Karpas-422 (cell line): Measurements from ENCODE around the gene REM2. TPM values are rescaled to one million over a fixed set of nuclear protein-coding genes. Genes with fewer than 3 reads are reported as not detected.
"Not testable (repeated sequence)": the region's sequence is repeated elsewhere in the genome, so short reads cannot be mapped to it uniquely, and the experiment has no call there.

ENCODE experiments used
- DNase-seq: peaks from one replicate; pipeline ENCODE4 v3.0.0-alpha.2; 2015
- H2AFZ ChIP-seq: fragments of 200-600 bp; sonication (generic); 2 replicates; pipeline ENCODE4 v1.6.1; 2014; ENCODE audit warnings: antibody characterized with exemption, low read length, mixed read lengths
- H3K27ac ChIP-seq: fragments of 200-600 bp; sonication (generic); 2 replicates; pipeline ENCODE4 v1.5.1; 2014; ENCODE audit warnings: mild to moderate bottlenecking, low read length, moderate library complexity
- H3K27me3 ChIP-seq: fragments of 200-600 bp; sonication (generic); 2 replicates; pipeline ENCODE4 v1.6.1; 2014; ENCODE audit warnings: low read length, mixed read lengths
- H3K36me3 ChIP-seq: fragments of 200-600 bp; sonication (generic); 2 replicates; pipeline ENCODE4 v1.6.1; 2014; ENCODE audit warnings: low read length, mixed read lengths; ENCODE audit not compliant: insufficient read depth
- H3K4me1 ChIP-seq: fragments of 200-600 bp; sonication (generic); 2 replicates; pipeline ENCODE4 v1.6.1; 2014; ENCODE audit warnings: mild to moderate bottlenecking, low read length, mixed read lengths
- H3K4me2 ChIP-seq: fragments of 200-600 bp; sonication (generic); 2 replicates; pipeline ENCODE4 v1.6.1; 2014; ENCODE audit warnings: low read length, low read depth, mild to moderate bottlenecking; ENCODE audit not compliant: poor library complexity, severe bottlenecking
- H3K4me3 ChIP-seq: fragments of 200-600 bp; sonication (generic); 2 replicates; pipeline ENCODE4 v1.5.1; 2014; ENCODE audit warnings: mild to moderate bottlenecking, antibody characterized with exemption, low read length, mixed read lengths
- H3K79me2 ChIP-seq: fragments of 200-600 bp; sonication (generic); 2 replicates; pipeline ENCODE4 v1.6.1; 2014; ENCODE audit warnings: mild to moderate bottlenecking, low read length, mixed read lengths
- H3K9ac ChIP-seq: fragments of 200-600 bp; sonication (generic); 2 replicates; pipeline ENCODE4 v1.6.0; 2014; ENCODE audit warnings: low read length
- H3K9me2 ChIP-seq: fragments of 200-600 bp; sonication (generic), shearing (Covaris generic); replicated peaks from 2 replicates; pipeline ENCODE4 v1.6.0; 2014; ENCODE audit warnings: mild to moderate bottlenecking, low read length, moderate library complexity; ENCODE audit not compliant: insufficient read depth
- H3K9me3 ChIP-seq: fragments of 300-700, 200-600 bp; sonication (generic); 2 replicates; pipeline ENCODE4 v1.6.1; 2014; ENCODE audit warnings: low read length, mixed read lengths
- H4K20me1 ChIP-seq: fragments of 200-600 bp; sonication (generic); 2 replicates; pipeline ENCODE4 v1.6.1; 2014; ENCODE audit warnings: mild to moderate bottlenecking, antibody characterized with exemption, low read length, low read depth; ENCODE audit not compliant: insufficient read depth
- total RNA-seq: library from RNA; depleted of rRNA; stranded (reverse); fragments of >200 nt; shearing (Covaris generic); gene quantifications from 2 replicates; pipeline ENCODE4 v1.2.3, GENCODE V29; 2014; ENCODE audit warnings: low replicate concordance

The REM2 gene
- total RNA-seq, 1 experiment from 2014 or later = not detected

DNA sequence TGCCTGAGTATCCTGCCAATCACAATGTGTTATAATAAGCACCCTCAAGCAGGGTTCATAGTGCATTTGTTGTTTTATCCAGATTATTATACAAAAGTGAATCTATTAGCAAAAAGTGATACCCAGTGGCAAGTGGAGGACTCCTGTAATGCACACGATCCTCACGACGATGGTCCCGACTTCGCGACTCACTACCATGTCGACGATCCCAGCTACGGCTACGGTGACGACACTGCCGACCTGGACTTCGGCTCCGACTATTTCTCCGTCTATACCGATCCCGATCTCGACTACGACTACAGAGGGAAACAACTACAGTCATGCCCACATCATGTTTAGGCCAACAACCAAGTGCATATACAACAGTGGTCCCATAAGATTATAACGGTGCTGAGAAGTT, 23.1 kb downstream of the REM2 start:
- Histone ChIP-seq H3K27ac (no peak overlapping the region), H3K4me3 (no peak overlapping the region), H3K4me2 (no peak overlapping the region), H3K9me3 (no peaks in the 10 kb centered on the region), H4K20me1 (no peaks in the 10 kb centered on the region), H2AFZ (no peak overlapping the region), H3K79me2 (peaks cover 10% of the 10 kb centered on the region; the same call in 1 of the 2 replicates), H3K36me3 (peaks cover 72% of the 10 kb centered on the region), H3K27me3 (no peaks in the 10 kb centered on the region), H3K4me1 (no peaks in the 10 kb centered on the region), H3K9me2 (no peaks in the 10 kb centered on the region), H3K9ac (no peak overlapping the region)
- no peak for DNase-seq

DNA sequence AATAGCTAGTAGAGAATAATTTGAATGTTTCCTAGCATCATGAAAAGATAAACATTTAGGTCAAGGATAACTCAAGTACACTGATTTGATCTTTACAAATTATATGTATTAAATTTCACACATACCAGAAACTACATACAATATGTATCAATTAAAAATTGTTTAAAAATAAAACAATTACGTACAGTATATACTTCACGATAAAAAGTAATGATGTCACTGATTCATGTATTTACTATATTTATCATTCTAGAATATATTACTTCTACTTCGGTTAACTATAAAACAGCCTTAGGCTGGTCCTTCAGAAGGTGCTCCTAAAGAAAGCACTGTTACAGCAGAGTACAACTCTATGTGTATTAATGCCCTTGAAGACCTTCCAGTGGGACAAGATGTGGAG, 24.4 kb downstream of the REM2 start:
- peaks cover 62% of the 10 kb centered on the region for H3K36me3 ChIP-seq
- peaks cover 24% of the 10 kb centered on the region for H3K79me2 ChIP-seq
- H2AFZ ChIP-seq = no peak overlapping the region

DNA sequence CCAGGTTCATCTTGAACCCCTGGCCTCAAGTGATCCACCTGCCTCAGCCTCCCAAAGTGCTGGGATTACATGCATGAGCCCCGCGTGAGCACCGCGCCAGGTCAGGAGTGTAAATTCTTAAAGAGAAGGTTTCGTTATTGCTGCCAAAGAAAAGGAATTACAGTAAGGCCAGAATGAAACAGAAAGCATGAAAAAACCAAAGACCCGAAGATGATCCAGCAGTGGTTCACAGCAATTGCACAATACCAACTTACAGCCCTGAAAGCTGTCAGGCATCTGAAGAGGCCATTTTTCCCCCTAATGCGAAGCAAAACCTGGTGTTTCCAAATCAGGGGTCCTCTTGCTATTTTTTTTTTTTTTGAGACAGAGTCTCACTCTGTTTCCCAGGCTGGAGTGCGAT, 25.6 kb downstream of the REM2 start:
- H3K27me3 ChIP-seq = no peaks in the 10 kb centered on the region
- H2AFZ ChIP-seq = no peak overlapping the region
- no peak overlapping the region for H3K27ac ChIP-seq
- peaks cover 30% of the 10 kb centered on the region for H3K79me2 ChIP-seq
- H4K20me1 ChIP-seq = no peaks in the 10 kb centered on the region
- no peak for DNase-seq
- H3K9me3 ChIP-seq = no peaks in the 10 kb centered on the region
- no peak overlapping the region for H3K4me2 ChIP-seq
- no peak overlapping the region for H3K9ac ChIP-seq
- H3K4me3 ChIP-seq = no peak overlapping the region
- H3K4me1 ChIP-seq = no peaks in the 10 kb centered on the region
- H3K36me3 ChIP-seq = peaks cover 54% of the 10 kb centered on the region
- no peaks in the 10 kb centered on the region for H3K9me2 ChIP-seq

More for the DNA sequence above, 24.4 kb downstream of the REM2 start:
- H3K9me3 ChIP-seq = no peaks in the 10 kb centered on the region
- no peak for DNase-seq
- H3K4me3 ChIP-seq = no peak overlapping the region
- no peak overlapping the region for H3K9ac ChIP-seq
- no peaks in the 10 kb centered on the region for H3K9me2 ChIP-seq
- no peaks in the 10 kb centered on the region for H3K27me3 ChIP-seq
- no peaks in the 10 kb centered on the region for H4K20me1 ChIP-seq
- no peak overlapping the region for H3K27ac ChIP-seq
- no peaks in the 10 kb centered on the region for H3K4me1 ChIP-seq
- H3K4me2 ChIP-seq = no peak overlapping the region

DNA sequence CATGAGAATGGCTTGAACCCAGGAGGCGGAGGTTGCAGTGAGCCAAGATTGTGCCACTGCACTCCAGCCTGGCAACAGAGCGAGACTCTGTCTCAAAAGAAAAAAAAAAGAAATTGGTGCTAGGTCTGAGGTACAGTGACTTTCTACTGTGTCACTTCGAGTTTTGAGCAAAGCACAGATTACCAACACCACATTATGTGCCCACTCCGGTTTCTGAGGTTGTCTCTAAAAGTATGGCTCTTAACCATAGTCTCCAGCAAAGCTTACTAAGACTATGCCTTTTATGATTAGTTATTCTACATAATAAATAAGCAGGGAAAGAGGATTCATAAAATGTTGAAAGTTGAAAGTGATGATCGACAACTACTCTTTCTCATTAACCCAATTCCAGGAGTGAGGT, 27.9 kb downstream of the REM2 start:
- no peak overlapping the region for H2AFZ ChIP-seq
- H3K9me3 ChIP-seq = no peaks in the 10 kb centered on the region
- peaks cover 31% of the 10 kb centered on the region for H3K36me3 ChIP-seq
- DNase-seq = no peak
- no peak overlapping the region for H3K27ac ChIP-seq
- H3K4me1 ChIP-seq = no peaks in the 10 kb centered on the region
- peaks cover 48% of the 10 kb centered on the region for H3K79me2 ChIP-seq
- no peak overlapping the region for H3K4me2 ChIP-seq
- H3K9me2 ChIP-seq = no peaks in the 10 kb centered on the region
- no peak overlapping the region for H3K4me3 ChIP-seq
- no peaks in the 10 kb centered on the region for H3K27me3 ChIP-seq
- no peaks in the 10 kb centered on the region for H4K20me1 ChIP-seq
- H3K9ac ChIP-seq = no peak overlapping the region

DNA sequence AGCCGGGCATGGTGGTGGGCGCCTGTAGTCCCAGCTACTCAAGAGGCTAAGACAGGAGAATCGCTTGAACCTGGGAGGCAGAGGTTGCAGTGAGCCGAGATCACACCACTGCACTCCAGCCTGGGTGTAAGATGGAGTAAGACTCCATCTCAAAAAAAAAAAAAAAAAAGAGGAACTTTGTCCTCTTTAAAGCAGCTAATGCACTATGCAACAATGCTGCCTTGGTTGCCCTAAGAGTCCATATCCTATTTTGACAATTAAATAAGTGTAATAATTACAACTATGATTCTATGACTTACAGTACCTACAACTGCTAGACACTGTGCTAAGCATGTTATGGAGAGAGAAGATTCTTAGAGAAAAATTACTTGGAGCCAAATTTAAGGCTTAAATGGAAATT, 31.8 kb downstream of the REM2 start:
- peaks cover 69% of the 10 kb centered on the region for H3K79me2 ChIP-seq
- H3K9me2 ChIP-seq, DNase-seq, H3K27ac ChIP-seq, H3K27me3 ChIP-seq, H3K9ac ChIP-seq, H2AFZ ChIP-seq, H3K9me3 ChIP-seq, H3K36me3 ChIP-seq, H3K4me2 ChIP-seq, H3K4me3 ChIP-seq, H4K20me1 ChIP-seq: not testable (repeated sequence)
- peaks cover 15% of the 10 kb centered on the region for H3K4me1 ChIP-seq

DNA sequence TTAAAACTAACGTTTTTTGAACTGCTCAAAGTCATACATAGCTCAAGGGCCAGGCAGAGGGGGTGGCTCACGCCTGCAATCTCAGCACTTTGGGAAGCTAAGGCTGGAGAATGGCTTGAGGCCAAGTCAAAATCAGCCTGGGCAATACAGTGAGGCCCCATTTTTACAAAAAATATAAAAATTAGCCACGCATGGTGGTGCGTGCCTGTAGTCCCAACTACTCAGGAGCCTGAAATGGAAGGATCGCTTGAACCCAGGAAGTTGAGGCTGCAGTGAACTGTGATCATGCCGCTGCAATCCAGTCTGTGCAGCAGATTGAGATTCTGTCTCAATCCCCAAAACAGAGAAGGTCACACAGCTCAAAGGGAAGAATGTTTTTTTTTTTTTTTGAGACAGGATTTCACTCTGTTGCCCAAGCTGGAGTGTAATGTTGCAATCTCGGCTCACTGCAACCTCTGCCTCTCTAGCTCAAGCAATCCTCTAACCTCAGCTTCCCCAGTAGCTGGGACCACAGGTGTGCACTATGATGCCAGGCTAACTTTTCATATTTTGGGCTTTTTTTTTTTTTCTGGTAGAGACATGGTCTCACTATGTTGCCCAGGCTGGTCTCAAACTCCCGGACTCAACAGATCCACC, 33.0 kb downstream of the REM2 start:
- no peak overlapping the region for H3K4me3 ChIP-seq
- no peaks in the 10 kb centered on the region for H4K20me1 ChIP-seq
- no peak overlapping the region for H3K27ac ChIP-seq
- no peak for DNase-seq
- no peaks in the 10 kb centered on the region for H3K9me2 ChIP-seq
- no peaks in the 10 kb centered on the region for H3K27me3 ChIP-seq
- peaks cover 66% of the 10 kb centered on the region for H3K79me2 ChIP-seq
- peaks cover 6% of the 10 kb centered on the region for H3K36me3 ChIP-seq
- no peaks in the 10 kb centered on the region for H3K9me3 ChIP-seq
- H3K4me2 ChIP-seq = no peak overlapping the region
- peaks cover 27% of the 10 kb centered on the region for H3K4me1 ChIP-seq
- H3K9ac ChIP-seq = no peak overlapping the region
- no peak overlapping the region for H2AFZ ChIP-seq

DNA sequence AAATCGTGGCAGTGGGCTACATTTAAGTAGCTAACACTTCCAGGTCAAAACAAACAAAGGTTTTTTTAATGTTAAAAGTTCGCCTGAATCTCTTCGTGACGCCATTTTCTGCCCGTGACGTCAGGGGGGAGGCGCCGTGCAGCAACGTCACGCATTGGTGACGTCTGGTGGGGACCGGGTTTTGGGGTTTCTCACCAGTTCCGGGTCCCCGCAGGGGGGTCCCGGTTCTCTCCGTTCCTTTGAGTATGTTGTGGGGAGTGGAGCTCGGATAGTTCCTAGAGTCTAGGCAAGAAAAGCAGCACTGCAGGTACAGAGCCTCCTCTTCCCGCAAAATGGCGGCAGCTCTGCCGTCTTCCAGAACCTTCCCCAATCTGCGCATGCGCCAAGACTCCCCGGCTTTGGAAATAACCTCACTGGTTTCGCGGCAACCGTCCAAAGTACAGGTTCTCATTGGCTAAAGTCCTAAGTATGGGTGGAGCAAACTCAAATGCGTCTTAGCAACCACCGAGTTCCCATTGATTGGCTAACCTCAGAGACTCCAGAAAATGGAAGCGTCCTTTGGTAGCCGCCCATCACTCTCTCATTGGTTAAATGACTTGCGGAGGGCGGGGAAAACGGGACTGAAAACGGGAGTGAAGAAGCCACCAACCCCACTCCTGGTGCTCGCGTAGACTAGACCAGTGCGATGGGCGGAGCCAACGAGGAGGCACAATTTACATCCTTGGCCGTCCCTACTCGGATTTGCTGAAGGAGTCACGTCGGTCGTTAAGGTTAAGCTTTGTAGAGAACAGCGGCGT, 36.0 kb downstream of the REM2 start, which contains the start of gene RBM23:
TSS of gene RBM23 (minus strand) at position 346 of the 797 bp plus-strand sequence.
- Histone ChIP-seq H3K27ac (peak within 1 kb of the TSS; percentile 82), H3K27me3 (no peaks in the 10 kb centered on the region), H4K20me1 (no peaks in the 10 kb centered on the region), H3K4me1 (peaks cover 30% of the 10 kb centered on the region), H2AFZ (peak within 1 kb of the TSS; percentile 52; the same call in 1 of the 2 replicates), H3K4me3 (peak within 1 kb of the TSS; percentile 72), H3K4me2 (peak within 1 kb of the TSS; percentile 80), H3K9me2 (no peaks in the 10 kb centered on the region), H3K9me3 (no peaks in the 10 kb centered on the region), H3K9ac (peak within 1 kb of the TSS; percentile 77), H3K79me2 (peaks cover 44% of the 10 kb centered on the region), H3K36me3 (peaks cover 16% of the 10 kb centered on the region)
- peak; percentile 100 for DNase-seq

DNA sequence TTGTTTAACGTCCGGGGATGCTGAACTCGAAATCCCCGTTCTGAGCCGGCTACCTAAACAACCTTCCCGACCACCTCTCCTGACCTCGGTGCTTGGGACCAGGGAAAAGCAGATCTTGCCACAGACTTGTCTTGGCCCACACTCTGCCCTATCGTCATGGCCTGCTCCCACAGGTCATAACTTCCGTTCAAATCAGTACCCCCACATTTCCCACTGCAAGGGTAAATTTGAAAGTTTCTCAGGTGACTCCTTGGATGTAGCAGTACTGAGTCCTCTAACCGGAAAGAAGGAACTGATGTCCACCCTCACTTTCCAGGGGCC, 36.5 kb downstream of the REM2 start:
- no peak for DNase-seq
- Histone ChIP-seq H3K9me3 (no peaks in the 10 kb centered on the region), H2AFZ (0 out of 2 replicates have a peak overlapping the region, but pooled peaks have one; percentile 22), H3K4me3 (peak overlapping the region; percentile 62), H3K9me2 (no peaks in the 10 kb centered on the region), H3K4me1 (peaks cover 30% of the 10 kb centered on the region), H4K20me1 (no peaks in the 10 kb centered on the region), H3K9ac (peak overlapping the region; percentile 67), H3K27ac (peak overlapping the region; percentile 82), H3K79me2 (peaks cover 40% of the 10 kb centered on the region), H3K4me2 (peak overlapping the region; percentile 80), H3K36me3 (peaks cover 22% of the 10 kb centered on the region), H3K27me3 (no peaks in the 10 kb centered on the region)
